Measurements from ENCODE around the gene MKLN1. TPM values are rescaled to one million over a fixed set of nuclear protein-coding genes. Genes with fewer than 3 reads are reported as not detected.
"Not testable (repeated sequence)": the region's sequence is repeated elsewhere in the genome, so short reads cannot be mapped to it uniquely, and the experiment has no call there.

The MKLN1 gene
- polyA plus RNA-seq, 1 donor: 21.2 TPM

GRCh38 chr7:131502810-131503508, 175.3 kb downstream of the MKLN1 start:
- DNase-seq: peak; percentile 38

- DNase-seq: no peak
These were observed 176.0 kb downstream of the MKLN1 start for GRCh38 chr7:131503639-131504038.

- DNase-seq: no peak
These were observed 176.7 kb downstream of the MKLN1 start for GRCh38 chr7:131504157-131504899.

GRCh38 chr7:131505037-131505620, 177.5 kb downstream of the MKLN1 start:
- DNase-seq: not testable (repeated sequence)

GRCh38 chr7:131505636-131506557, 178.2 kb downstream of the MKLN1 start:
- no peak for DNase-seq

- DNase-seq: no peak
These were observed 178.9 kb downstream of the MKLN1 start for GRCh38 chr7:131506597-131506996.

GRCh38 chr7:131507592-131508331, 180.1 kb downstream of the MKLN1 start:
- peak; percentile 69 for DNase-seq

GRCh38 chr7:131508754-131509486, 181.2 kb downstream of the MKLN1 start:
- DNase-seq: no peak

GRCh38 chr7:131509781-131510180, 182.1 kb downstream of the MKLN1 start:
- DNase-seq: no peak

GRCh38 chr7:131511071-131511470, 183.4 kb downstream of the MKLN1 start:
- no peak for DNase-seq

GRCh38 chr7:131511774-131512535, 184.3 kb downstream of the MKLN1 start:
- no peak for DNase-seq

- DNase-seq: peak; percentile 80
These were observed 185.8 kb downstream of the MKLN1 start for GRCh38 chr7:131513245-131514061.

GRCh38 chr7:131515471-131515870, 187.8 kb downstream of the MKLN1 start:
- not testable (repeated sequence) for DNase-seq

GRCh38 chr7:131517218-131517923, 189.7 kb downstream of the MKLN1 start:
- DNase-seq: no peak

GRCh38 chr7:131518626-131519025, 190.9 kb downstream of the MKLN1 start:
- no peak for DNase-seq

GRCh38 chr7:131521651-131522163, 194.0 kb downstream of the MKLN1 start:
- no peak for DNase-seq

GRCh38 chr7:131522325-131522930, 194.8 kb downstream of the MKLN1 start:
- no peak for DNase-seq

GRCh38 chr7:131524115-131524514, 196.4 kb downstream of the MKLN1 start:
- DNase-seq: no peak
